ENCODE measurements around the gene METAP1. TPM values are rescaled to one million over a fixed set of nuclear protein-coding genes. Genes with fewer than 3 reads are reported as not detected.
"Not testable (repeated sequence)": the region's sequence is repeated elsewhere in the genome, so short reads cannot be mapped to it uniquely, and the experiment has no call there.

Gene METAP1
- total RNA-seq, 1 donor: 25.2 TPM

DNA sequence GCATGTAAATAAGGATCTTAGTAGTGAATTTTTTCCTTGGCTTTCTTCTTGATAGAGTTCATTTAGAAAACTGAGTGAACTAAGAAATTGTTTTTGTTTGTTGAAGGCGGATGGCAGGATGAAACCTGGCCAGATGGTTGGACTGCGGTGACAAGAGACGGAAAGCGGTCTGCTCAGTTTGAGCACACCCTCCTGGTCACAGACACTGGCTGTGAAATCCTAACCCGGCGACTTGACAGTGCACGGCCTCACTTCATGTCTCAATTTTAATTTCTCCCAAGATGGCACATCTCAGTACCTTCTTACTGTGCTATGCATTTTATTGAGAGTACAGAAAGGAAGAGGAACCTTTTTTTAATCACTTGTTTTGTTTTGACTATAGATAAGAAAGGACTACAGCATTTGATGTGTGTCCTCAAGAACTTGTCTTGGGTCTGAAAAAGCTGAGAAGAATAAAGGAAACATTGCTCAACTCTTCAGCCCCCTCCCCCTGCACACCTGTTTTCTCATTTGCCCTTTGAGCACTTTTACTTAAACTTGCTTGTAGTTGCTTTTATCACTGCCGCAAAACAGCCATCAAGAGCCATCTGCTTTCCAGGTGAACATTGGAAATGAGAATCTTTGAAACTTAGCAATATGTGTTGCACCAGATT is 65.7 kb downstream of the METAP1 start:
- no peaks in the 10 kb centered on the region for H3K27me3 ChIP-seq (ENCODE audit: insufficient read depth, low read length)
- H3K4me3 ChIP-seq (ENCODE audit: low read length): no peak overlapping the region
- H3K4me1 ChIP-seq (ENCODE audit: insufficient read depth, low read length): no peaks in the 10 kb centered on the region
- H3K9me3 ChIP-seq (ENCODE audit: low read depth, low read length): no peaks in the 10 kb centered on the region

- Histone ChIP-seq H3K4me1 (ENCODE audit: insufficient read depth, low read length) (no peaks in the 10 kb centered on the region), H3K27me3 (ENCODE audit: insufficient read depth, low read length) (no peaks in the 10 kb centered on the region)
These were observed 66.6 kb downstream of the METAP1 start for GRCh38 chr4:99062120-99062519.

DNA sequence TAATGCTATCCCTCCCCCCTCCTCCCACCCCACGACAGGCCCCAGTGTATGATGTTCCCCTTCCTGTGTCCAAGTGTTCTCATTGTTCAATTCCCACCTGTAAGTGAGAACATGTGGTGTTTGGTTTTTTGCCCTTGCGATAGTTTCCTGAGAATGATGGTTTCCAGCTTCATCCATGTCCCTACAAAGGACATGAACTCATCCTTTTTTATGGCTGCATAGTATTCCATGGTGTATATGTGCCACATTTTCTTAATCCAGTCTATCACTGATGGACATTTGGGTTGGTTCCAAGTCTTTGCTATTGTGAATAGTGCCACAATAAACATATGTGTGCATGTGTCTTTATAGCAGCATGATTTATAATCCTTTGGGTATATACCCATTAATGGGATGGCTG is 70.0 kb downstream of the METAP1 start:
- not testable (repeated sequence) for H3K27me3 ChIP-seq (ENCODE audit: insufficient read depth, low read length); H3K4me3 ChIP-seq (ENCODE audit: low read length); H3K9me3 ChIP-seq (ENCODE audit: low read depth, low read length); H3K4me1 ChIP-seq (ENCODE audit: insufficient read depth, low read length)

More at GRCh38 chr4:99062120-99062519, 66.6 kb downstream of the METAP1 start:
- H3K9me3 ChIP-seq (ENCODE audit: low read depth, low read length): no peaks in the 10 kb centered on the region
- no peak overlapping the region for H3K4me3 ChIP-seq (ENCODE audit: low read length)

GRCh38 chr4:99067617-99068016 is 72.1 kb downstream of the METAP1 start:
- Histone ChIP-seq H3K4me1 (ENCODE audit: insufficient read depth, low read length) (no peaks in the 10 kb centered on the region), H3K4me3 (ENCODE audit: low read length) (no peak overlapping the region), H3K27me3 (ENCODE audit: insufficient read depth, low read length) (no peaks in the 10 kb centered on the region), H3K9me3 (ENCODE audit: low read depth, low read length) (no peaks in the 10 kb centered on the region)

DNA sequence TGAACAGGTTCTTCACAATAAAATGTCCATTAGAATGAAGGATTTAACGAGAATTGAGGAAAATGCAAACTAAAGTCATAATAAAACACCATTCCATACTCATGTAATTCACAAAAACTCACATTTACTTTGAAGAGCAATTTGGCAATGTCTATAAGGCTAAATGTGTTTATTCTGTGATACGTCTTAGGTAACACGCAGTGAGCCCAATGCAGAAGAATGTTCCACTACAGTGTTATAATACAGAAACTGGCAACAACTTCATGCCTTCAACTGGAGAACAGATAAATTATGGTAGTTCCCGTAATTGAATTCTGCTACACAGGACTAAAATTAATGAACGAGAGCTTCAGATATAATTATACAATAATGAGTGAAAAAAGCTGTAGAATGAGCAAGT is 75.6 kb downstream of the METAP1 start:
- no peaks in the 10 kb centered on the region for H3K4me1 ChIP-seq (ENCODE audit: insufficient read depth, low read length)
- H3K4me3 ChIP-seq (ENCODE audit: low read length): no peak overlapping the region
- H3K9me3 ChIP-seq (ENCODE audit: low read depth, low read length): no peaks in the 10 kb centered on the region
- no peaks in the 10 kb centered on the region for H3K27me3 ChIP-seq (ENCODE audit: insufficient read depth, low read length)

DNA sequence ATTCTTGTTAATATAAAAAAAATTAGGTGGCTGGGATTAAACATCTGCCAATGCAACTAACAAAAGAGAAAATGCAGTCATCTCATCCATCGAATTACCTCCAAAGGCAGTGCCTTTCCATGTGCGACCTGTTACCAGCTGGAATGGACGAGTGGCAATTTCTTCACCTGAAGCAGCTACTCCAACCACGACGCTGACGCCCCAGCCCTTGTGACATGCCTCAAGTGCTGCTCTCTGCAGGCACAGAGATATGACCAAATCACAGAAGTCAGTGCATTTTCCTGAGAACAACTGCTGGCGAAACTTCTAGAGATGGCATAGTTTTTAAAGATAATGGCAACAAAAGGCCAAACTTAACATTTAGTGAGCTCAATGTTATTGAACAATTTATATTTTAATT is 79.3 kb downstream of the METAP1 start:
- Histone ChIP-seq H3K9me3 (ENCODE audit: low read depth, low read length) (no peaks in the 10 kb centered on the region), H3K4me3 (ENCODE audit: low read length) (no peak overlapping the region), H3K4me1 (ENCODE audit: insufficient read depth, low read length) (no peaks in the 10 kb centered on the region), H3K27me3 (ENCODE audit: insufficient read depth, low read length) (no peaks in the 10 kb centered on the region)

DNA sequence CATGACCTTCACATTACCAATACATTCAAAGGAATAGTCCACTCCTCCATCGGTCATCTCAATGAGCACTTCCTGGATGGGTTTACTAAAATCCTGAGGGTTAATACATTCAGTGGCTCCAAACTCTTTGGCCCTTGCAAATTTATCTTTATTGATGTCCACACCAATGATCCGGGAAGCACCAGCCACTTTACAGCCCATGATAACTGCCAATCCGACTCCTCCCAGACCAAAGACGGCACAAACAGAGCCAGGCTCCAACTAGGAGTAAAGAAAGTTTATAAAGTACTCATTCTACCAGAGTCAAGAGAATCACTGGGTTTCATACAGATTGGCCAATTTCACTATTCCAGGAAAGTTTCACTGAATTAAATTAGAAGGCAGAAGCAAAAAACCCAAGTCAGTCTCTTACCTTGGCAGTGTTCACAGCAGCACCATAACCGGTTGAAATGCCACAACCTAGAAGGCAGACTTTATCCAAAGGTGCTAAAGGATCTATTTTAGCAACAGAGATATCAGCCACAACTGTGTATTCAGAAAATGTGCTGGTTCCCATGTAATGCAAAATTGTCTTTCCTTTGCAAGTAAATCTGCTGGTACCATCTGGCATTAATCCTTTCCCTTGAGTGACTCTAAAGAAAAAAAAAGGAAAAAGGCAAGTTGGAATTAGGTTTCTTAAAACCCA is 80.9 kb downstream of the METAP1 start:
- H3K4me3 ChIP-seq (ENCODE audit: low read length): no peak overlapping the region
- no peaks in the 10 kb centered on the region for H3K4me1 ChIP-seq (ENCODE audit: insufficient read depth, low read length)
- no peaks in the 10 kb centered on the region for H3K9me3 ChIP-seq (ENCODE audit: low read depth, low read length)
- no peaks in the 10 kb centered on the region for H3K27me3 ChIP-seq (ENCODE audit: insufficient read depth, low read length)

DNA sequence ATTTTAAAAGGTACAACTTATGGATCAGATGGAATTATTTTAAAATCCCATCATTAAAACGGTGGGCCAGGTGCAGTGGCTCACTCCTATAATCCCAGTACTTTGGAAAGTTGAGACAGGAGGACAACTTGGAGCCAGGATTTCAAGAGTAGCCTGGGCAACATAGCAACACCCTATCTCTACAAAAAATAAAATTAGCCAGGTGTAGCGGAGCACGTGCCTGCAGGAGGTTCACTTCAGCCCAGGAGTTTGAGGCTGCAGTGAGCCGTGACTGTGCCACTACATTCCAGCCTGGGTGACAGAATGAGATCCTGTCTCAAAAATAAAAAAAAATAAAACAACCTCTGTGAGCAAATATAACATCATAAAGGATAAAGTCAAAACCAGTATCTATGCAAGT is 81.7 kb downstream of the METAP1 start:
- no peaks in the 10 kb centered on the region for H3K27me3 ChIP-seq (ENCODE audit: insufficient read depth, low read length)
- H3K9me3 ChIP-seq (ENCODE audit: low read depth, low read length): no peaks in the 10 kb centered on the region
- no peak overlapping the region for H3K4me3 ChIP-seq (ENCODE audit: low read length)
- H3K4me1 ChIP-seq (ENCODE audit: insufficient read depth, low read length): no peaks in the 10 kb centered on the region

GRCh38 chr4:99078336-99078735 is 82.8 kb downstream of the METAP1 start:
- Histone ChIP-seq H3K27me3 (ENCODE audit: insufficient read depth, low read length) (no peaks in the 10 kb centered on the region), H3K9me3 (ENCODE audit: low read depth, low read length) (no peaks in the 10 kb centered on the region), H3K4me1 (ENCODE audit: insufficient read depth, low read length) (no peaks in the 10 kb centered on the region), H3K4me3 (ENCODE audit: low read length) (no peak overlapping the region)

DNA sequence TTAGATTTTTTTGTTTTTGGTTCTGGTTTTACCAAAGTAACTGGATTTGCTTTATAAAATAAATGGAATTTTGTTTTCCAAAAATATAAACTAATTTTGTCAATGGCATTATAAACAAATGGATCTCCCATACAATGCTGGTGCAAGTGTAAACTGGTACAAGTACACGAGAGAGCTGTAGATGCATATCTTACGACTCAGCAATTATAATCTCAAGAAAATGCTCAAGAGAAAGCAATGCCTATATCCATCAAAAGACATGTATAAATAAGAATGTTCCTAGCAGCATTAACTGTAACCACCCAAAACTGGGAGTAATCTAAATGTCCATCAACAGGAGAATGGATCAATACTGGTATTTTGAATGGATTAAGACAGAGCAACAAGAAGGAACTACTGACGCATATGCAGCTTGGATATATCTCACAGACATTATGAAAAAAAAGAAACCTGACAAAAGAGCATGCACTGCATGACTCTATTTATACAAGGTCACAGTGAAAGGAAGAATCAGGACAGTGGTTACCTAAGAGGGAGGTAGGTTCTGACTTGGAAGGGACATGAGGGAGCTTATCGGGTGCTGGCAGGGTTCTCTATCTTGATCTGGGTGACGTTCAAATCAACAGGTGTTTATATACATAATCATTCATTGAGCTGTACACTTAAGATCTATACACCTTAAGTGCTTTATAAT is 83.6 kb downstream of the METAP1 start:
- no peaks in the 10 kb centered on the region for H3K4me1 ChIP-seq (ENCODE audit: insufficient read depth, low read length)
- no peaks in the 10 kb centered on the region for H3K27me3 ChIP-seq (ENCODE audit: insufficient read depth, low read length)
- no peak overlapping the region for H3K4me3 ChIP-seq (ENCODE audit: low read length)
- no peaks in the 10 kb centered on the region for H3K9me3 ChIP-seq (ENCODE audit: low read depth, low read length)

GRCh38 chr4:99079625-99080295 is 84.2 kb downstream of the METAP1 start:
- H3K9me3 ChIP-seq (ENCODE audit: low read depth, low read length): no peaks in the 10 kb centered on the region
- no peaks in the 10 kb centered on the region for H3K27me3 ChIP-seq (ENCODE audit: insufficient read depth, low read length)
- H3K4me1 ChIP-seq (ENCODE audit: insufficient read depth, low read length): no peaks in the 10 kb centered on the region
- no peak overlapping the region for H3K4me3 ChIP-seq (ENCODE audit: low read length)

GRCh38 chr4:99080869-99081268 is 85.3 kb downstream of the METAP1 start:
- H3K27me3 ChIP-seq (ENCODE audit: insufficient read depth, low read length); H3K9me3 ChIP-seq (ENCODE audit: low read depth, low read length); H3K4me3 ChIP-seq (ENCODE audit: low read length); H3K4me1 ChIP-seq (ENCODE audit: insufficient read depth, low read length): not testable (repeated sequence)

GRCh38 chr4:99082192-99082591 is 86.7 kb downstream of the METAP1 start:
- H3K9me3 ChIP-seq (ENCODE audit: low read depth, low read length): no peaks in the 10 kb centered on the region
- no peaks in the 10 kb centered on the region for H3K27me3 ChIP-seq (ENCODE audit: insufficient read depth, low read length)

GRCh38 chr4:99084595-99084994 is 89.1 kb downstream of the METAP1 start:
- Histone ChIP-seq H3K9me3 (ENCODE audit: low read depth, low read length) (no peaks in the 10 kb centered on the region), H3K4me3 (ENCODE audit: low read length) (no peak overlapping the region), H3K4me1 (ENCODE audit: insufficient read depth, low read length) (peaks cover 23% of the 10 kb centered on the region), H3K27me3 (ENCODE audit: insufficient read depth, low read length) (no peaks in the 10 kb centered on the region)

More at GRCh38 chr4:99082192-99082591, 86.7 kb downstream of the METAP1 start:
- Histone ChIP-seq H3K4me1 (ENCODE audit: insufficient read depth, low read length) (peaks cover 7% of the 10 kb centered on the region), H3K4me3 (ENCODE audit: low read length) (no peak overlapping the region)

DNA sequence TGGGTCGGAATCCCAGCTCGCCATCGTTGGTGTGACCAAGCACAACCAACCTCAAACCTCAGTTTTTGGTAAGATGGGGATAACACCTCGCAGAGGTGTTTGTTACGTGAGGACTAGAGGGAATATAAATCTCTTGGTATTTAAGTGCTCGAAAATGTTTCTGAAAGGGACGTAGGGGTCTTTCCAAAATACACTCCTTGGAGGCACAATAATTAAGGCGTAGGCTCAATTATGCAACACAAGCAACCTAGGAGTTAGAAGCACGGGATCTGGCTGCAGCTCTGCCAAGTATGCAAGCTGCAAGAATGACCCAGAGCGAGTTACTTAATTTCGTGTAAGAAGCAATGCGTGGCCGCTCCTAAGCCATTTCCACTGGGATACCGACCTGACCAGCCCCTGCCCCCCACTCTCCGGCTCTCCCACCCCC is 92.5 kb downstream of the METAP1 start:
- no peaks in the 10 kb centered on the region for H3K27me3 ChIP-seq (ENCODE audit: insufficient read depth, low read length)
- H3K4me3 ChIP-seq (ENCODE audit: low read length): peak overlapping the region; percentile 94
- H3K9me3 ChIP-seq (ENCODE audit: low read depth, low read length): no peaks in the 10 kb centered on the region
- peaks cover 31% of the 10 kb centered on the region for H3K4me1 ChIP-seq (ENCODE audit: insufficient read depth, low read length)
